K562 (cell line): ENCODE measurements around the gene TSSK2. TPM values are rescaled to one million over a fixed set of nuclear protein-coding genes. Genes with fewer than 3 reads are reported as not detected.

Source experiments
- ADNP ChIP-seq: fragments of 200-800 bp; sonication (Bioruptor generic); IDR thresholded peaks from 2 replicates; pipeline ENCODE4 v1.6.1; 2016; ENCODE audit warnings: missing genetic modification characterization, missing compliant biosample characterization
- BCOR ChIP-seq: fragments of 450-650 bp; IDR thresholded peaks from 2 replicates; pipeline ENCODE4 v1.6.1; 2016
- CBFA2T3 ChIP-seq: fragments of 450-650 bp; IDR thresholded peaks from 2 replicates; pipeline ENCODE4 v1.6.1; 2017
- DPF2 ChIP-seq: fragments of 450-650 bp; IDR thresholded peaks from 2 replicates; pipeline ENCODE4 v1.6.1; 2016
- HMGN3 ChIP-seq: IDR thresholded peaks from 2 replicates; pipeline ENCODE4 v1.6.1; 2011; ENCODE audit warnings: borderline replicate concordance, low read depth, mild to moderate bottlenecking, mixed read lengths, low read length; ENCODE audit not compliant: insufficient read length; ENCODE audit errors: extremely low read depth
- HNRNPUL1 ChIP-seq: fragments of 200-400 bp; formaldehyde crosslinking; IDR thresholded peaks from 2 replicates; pipeline ENCODE4 v1.6.1; 2017; ENCODE audit warnings: low read length
- NBN ChIP-seq: fragments of 450-650 bp; IDR thresholded peaks from 2 replicates; pipeline ENCODE4 v1.6.1; 2016; ENCODE audit warnings: low read depth, mild to moderate bottlenecking
- RFX5 ChIP-seq: IDR thresholded peaks from 2 replicates; pipeline ENCODE4 v1.6.1; 2011; ENCODE audit warnings: low read depth, mild to moderate bottlenecking, improper control_type of control experiment, low read length
- TCF3 ChIP-seq: sonication (generic); formaldehyde crosslinking; IDR thresholded peaks from 2 replicates; pipeline ENCODE4 v1.4.0; 2020; ENCODE audit warnings: mild to moderate bottlenecking, missing genetic modification reagents
- TCF7L2 ChIP-seq: fragments of 150-350 bp; IDR thresholded peaks from 2 replicates; pipeline ENCODE4 v1.6.1; 2016; ENCODE audit warnings: low read depth, mild to moderate bottlenecking, low read length, moderate library complexity
- ZBTB7A ChIP-seq: IDR thresholded peaks from 2 replicates; pipeline ENCODE4 v1.6.1; 2011; ENCODE audit warnings: low read depth, mild to moderate bottlenecking, low read length, moderate library complexity, borderline replicate concordance; ENCODE audit not compliant: control insufficient read depth
- ZNF696 ChIP-seq: fragments of 250-450 bp; sonication (Bioruptor Pico); conservative IDR thresholded peaks from 2 replicates; pipeline ENCODE4 v1.4.0; 2020; ENCODE audit warnings: mild to moderate bottlenecking, moderate library complexity
- polyA plus RNA-seq, 8 experiments: library from polyadenylated mRNA; depleted of rRNA in 4 of 8; stranded (reverse) in 5 of 8; unstranded in 3 of 8; fragments of >200 nt; fragmentation: Nextera tagmentation in 2 of 8; fragmentation: Illumina TruSeq in 1 of 8; extraction: Ambion mirVana in 2 of 8; extraction: Trizol in 1 of 8; gene quantifications; 2 replicates each; pipeline versions ENCODE4 v1.2.1 to v1.2.3, GENCODE V29; 2011 to 2014; ENCODE audit warnings: inconsistent platforms in 1 of 8, missing spikeins in 1 of 8
- total RNA-seq, 7 experiments: library from RNA; depleted of rRNA in 6 of 7; stranded (reverse); fragments of >200 nt in 6 of 7; fragmentation: Illumina TruSeq in 2 of 7; extraction: Trizol in 2 of 7; gene quantifications; 2 replicates each; pipeline versions ENCODE4 v1.2.1 to v1.2.3, GENCODE V29; 2011 to 2021; ENCODE audit warnings: low replicate concordance in 1 of 7
- TF ChIP-seq, protein P1 (sequence below), 2 experiments: fragments of 450-650 bp in 1 of 2; sonication (generic) in 1 of 2; formaldehyde crosslinking in 1 of 2; IDR thresholded peaks; 2 replicates each; pipeline versions ENCODE4 v1.7.1 to v1.9.0; 2016 to 2022; ENCODE audit warnings: inconsistent platforms in 1 of 2, mild to moderate bottlenecking in 1 of 2, missing genetic modification reagents in 1 of 2
- TF ChIP-seq, protein P2 (sequence below): IDR thresholded peaks from 2 replicates; pipeline ENCODE4 v1.6.1; 2011; ENCODE audit warnings: borderline replicate concordance, low read depth, mild to moderate bottlenecking, moderate library complexity, low read length; ENCODE audit not compliant: insufficient read depth, poor library complexity, severe bottlenecking
- TF ChIP-seq, protein P3 (sequence below): fragments of 250-450 bp; sonication (Bioruptor Pico); IDR thresholded peaks from 2 replicates; pipeline ENCODE4 v1.5.0; 2021; ENCODE audit warnings: mild to moderate bottlenecking, borderline replicate concordance

TSSK2 gene
- total and polyA plus RNA-seq, 9 of the 15 experiments (the other 6 are each of a cell fraction or from before 2014, with no cell fraction given): 0.04 TPM; not detected in 8

DNA sequence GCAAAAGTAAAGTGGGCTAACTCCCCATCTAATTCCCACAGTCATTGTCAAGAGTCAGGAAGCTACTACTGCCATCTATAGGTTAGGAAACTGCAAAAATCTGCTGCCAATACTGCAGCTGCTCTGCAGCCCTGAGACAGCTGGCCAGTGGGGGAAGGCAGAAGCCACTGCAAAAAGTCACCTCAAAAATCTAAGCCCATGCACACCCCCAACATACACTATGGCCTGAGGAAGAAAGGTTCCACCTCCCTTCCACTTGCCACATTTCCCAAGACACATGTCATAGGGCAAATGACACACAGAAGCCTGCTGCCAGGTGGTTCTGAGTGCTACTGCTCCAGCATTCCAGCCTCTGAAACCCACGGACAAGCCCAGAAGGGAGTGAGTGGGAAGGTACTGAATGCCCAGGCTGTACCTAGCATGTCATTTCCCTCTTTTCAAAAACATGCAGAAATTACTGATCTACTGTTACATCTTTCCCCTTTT lies 45.8 kb upstream of the TSSK2 start (continued):
- no peak for TF ChIP-seq ZNF696 (CRISPR knock-in tag)
- no peak for TF ChIP-seq TCF3
- 0 out of 2 replicates have a peak, but pooled peaks have one; percentile 34 for TF ChIP-seq TCF7L2
- TF ChIP-seq, protein P1, sequence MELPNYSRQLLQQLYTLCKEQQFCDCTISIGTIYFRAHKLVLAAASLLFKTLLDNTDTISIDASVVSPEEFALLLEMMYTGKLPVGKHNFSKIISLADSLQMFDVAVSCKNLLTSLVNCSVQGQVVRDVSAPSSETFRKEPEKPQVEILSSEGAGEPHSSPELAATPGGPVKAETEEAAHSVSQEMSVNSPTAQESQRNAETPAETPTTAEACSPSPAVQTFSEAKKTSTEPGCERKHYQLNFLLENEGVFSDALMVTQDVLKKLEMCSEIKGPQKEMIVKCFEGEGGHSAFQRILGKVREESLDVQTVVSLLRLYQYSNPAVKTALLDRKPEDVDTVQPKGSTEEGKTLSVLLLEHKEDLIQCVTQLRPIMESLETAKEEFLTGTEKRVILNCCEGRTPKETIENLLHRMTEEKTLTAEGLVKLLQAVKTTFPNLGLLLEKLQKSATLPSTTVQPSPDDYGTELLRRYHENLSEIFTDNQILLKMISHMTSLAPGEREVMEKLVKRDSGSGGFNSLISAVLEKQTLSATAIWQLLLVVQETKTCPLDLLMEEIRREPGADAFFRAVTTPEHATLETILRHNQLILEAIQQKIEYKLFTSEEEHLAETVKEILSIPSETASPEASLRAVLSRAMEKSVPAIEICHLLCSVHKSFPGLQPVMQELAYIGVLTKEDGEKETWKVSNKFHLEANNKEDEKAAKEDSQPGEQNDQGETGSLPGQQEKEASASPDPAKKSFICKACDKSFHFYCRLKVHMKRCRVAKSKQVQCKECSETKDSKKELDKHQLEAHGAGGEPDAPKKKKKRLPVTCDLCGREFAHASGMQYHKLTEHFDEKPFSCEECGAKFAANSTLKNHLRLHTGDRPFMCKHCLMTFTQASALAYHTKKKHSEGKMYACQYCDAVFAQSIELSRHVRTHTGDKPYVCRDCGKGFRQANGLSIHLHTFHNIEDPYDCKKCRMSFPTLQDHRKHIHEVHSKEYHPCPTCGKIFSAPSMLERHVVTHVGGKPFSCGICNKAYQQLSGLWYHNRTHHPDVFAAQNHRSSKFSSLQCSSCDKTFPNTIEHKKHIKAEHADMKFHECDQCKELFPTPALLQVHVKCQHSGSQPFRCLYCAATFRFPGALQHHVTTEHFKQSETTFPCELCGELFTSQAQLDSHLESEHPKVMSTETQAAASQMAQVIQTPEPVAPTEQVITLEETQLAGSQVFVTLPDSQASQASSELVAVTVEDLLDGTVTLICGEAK (IDR thresholded peaks at IDR 0.05): no peak
- TF ChIP-seq, protein P1 (CRISPR knock-in tag; IDR thresholded peaks at IDR 0.05): peak; percentile 59
- TF ChIP-seq ZBTB7A: no peak
- TF ChIP-seq RFX5: no peak
- TF ChIP-seq ADNP (tag): no peak
- 0 out of 2 replicates have a peak, but pooled peaks have one; percentile 16 for TF ChIP-seq DPF2
- TF ChIP-seq HMGN3: no peak
- TF ChIP-seq CBFA2T3: peak; percentile 11; the same call in 1 of the 2 replicates
- TF ChIP-seq NBN: peak; percentile 15; the same call in 1 of the 2 replicates
- no peak for TF ChIP-seq HNRNPUL1
- no peak for TF ChIP-seq BCOR
- TF ChIP-seq, protein P2, sequence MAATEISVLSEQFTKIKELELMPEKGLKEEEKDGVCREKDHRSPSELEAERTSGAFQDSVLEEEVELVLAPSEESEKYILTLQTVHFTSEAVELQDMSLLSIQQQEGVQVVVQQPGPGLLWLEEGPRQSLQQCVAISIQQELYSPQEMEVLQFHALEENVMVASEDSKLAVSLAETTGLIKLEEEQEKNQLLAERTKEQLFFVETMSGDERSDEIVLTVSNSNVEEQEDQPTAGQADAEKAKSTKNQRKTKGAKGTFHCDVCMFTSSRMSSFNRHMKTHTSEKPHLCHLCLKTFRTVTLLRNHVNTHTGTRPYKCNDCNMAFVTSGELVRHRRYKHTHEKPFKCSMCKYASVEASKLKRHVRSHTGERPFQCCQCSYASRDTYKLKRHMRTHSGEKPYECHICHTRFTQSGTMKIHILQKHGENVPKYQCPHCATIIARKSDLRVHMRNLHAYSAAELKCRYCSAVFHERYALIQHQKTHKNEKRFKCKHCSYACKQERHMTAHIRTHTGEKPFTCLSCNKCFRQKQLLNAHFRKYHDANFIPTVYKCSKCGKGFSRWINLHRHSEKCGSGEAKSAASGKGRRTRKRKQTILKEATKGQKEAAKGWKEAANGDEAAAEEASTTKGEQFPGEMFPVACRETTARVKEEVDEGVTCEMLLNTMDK: peak; percentile 47
- TF ChIP-seq, protein P3, sequence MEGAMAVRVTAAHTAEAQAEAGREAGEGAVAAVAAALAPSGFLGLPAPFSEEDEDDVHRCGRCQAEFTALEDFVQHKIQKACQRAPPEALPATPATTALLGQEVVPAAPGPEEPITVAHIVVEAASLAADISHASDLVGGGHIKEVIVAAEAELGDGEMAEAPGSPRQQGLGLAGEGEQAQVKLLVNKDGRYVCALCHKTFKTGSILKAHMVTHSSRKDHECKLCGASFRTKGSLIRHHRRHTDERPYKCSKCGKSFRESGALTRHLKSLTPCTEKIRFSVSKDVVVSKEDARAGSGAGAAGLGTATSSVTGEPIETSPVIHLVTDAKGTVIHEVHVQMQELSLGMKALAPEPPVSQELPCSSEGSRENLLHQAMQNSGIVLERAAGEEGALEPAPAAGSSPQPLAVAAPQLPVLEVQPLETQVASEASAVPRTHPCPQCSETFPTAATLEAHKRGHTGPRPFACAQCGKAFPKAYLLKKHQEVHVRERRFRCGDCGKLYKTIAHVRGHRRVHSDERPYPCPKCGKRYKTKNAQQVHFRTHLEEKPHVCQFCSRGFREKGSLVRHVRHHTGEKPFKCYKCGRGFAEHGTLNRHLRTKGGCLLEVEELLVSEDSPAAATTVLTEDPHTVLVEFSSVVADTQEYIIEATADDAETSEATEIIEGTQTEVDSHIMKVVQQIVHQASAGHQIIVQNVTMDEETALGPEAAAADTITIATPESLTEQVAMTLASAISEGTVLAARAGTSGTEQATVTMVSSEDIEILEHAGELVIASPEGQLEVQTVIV (CRISPR knock-in tag): no peak
